GM23338 (cell line): ENCODE measurements around the gene CPEB3. TPM values are rescaled to one million over a fixed set of nuclear protein-coding genes. Genes with fewer than 3 reads are reported as not detected.

Source experiments
- ATAC-seq: fragments of 200-7000 bp; cut with Tn5 transposase; 3 replicates; pipeline ENCODE4 v1.9.1; 2020
- DNase-seq: peaks from one replicate; pipeline ENCODE4 v3.0.0-alpha.2; 2015; ENCODE audit warnings: low spot score
- H2AFZ ChIP-seq: fragments of 200-600 bp; sonication (generic); 2 replicates; pipeline ENCODE4 v1.8.0; 2016; ENCODE audit warnings: antibody characterized with exemption, mild to moderate bottlenecking, moderate library complexity
- H3F3A ChIP-seq: fragments of 200-600 bp; sonication (generic); replicated peaks from 2 replicates; pipeline ENCODE4 v1.8.0; 2017; ENCODE audit warnings: antibody characterized with exemption, mixed run types, low read depth
- H3K27ac ChIP-seq: fragments of 200-600 bp; sonication (generic); 2 replicates; pipeline ENCODE4 v1.6.1; 2016; ENCODE audit warnings: low read depth
- H3K27me3 ChIP-seq: fragments of 200-600 bp; sonication (generic); 2 replicates; pipeline ENCODE4 v1.8.0; 2016; ENCODE audit warnings: mild to moderate bottlenecking, mixed run types, moderate library complexity; ENCODE audit not compliant: insufficient read depth
- H3K36me3 ChIP-seq: fragments of 200-600 bp; sonication (generic); 2 replicates; pipeline ENCODE4 v1.8.0; 2016; ENCODE audit warnings: mild to moderate bottlenecking; ENCODE audit not compliant: insufficient read depth
- H3K4me1 ChIP-seq: fragments of 200-600 bp; sonication (generic); 2 replicates; pipeline ENCODE4 v1.8.0; 2016; ENCODE audit warnings: mild to moderate bottlenecking, moderate library complexity; ENCODE audit not compliant: insufficient read depth
- H3K4me2 ChIP-seq: fragments of 200-600 bp; sonication (generic); 2 replicates; pipeline ENCODE4 v1.7.1; 2017; ENCODE audit warnings: mixed run types
- H3K4me3 ChIP-seq: fragments of 200-600 bp; sonication (generic); 2 replicates; pipeline ENCODE4 v1.6.1; 2016; ENCODE audit warnings: mixed run types
- H3K79me2 ChIP-seq: fragments of 200-600 bp; sonication (generic); replicated peaks from 2 replicates; pipeline ENCODE4 v1.8.0; 2017; ENCODE audit warnings: mild to moderate bottlenecking; ENCODE audit not compliant: insufficient read depth
- H3K9me2 ChIP-seq: fragments of 200-600 bp; sonication (generic); 2 replicates; pipeline ENCODE4 v1.8.0; 2017; ENCODE audit not compliant: insufficient read depth
- H4K20me1 ChIP-seq: fragments of 200-600 bp; sonication (generic); replicated peaks from 2 replicates; pipeline ENCODE4 v1.8.0; 2017; ENCODE audit warnings: mild to moderate bottlenecking; ENCODE audit not compliant: insufficient read depth
- H3K27ac Mint-ChIP-seq: 2 replicates; pipeline ENCODE4 v1.8.0; 2020; ENCODE audit warnings: inconsistent platforms, mild to moderate bottlenecking, moderate library complexity, mixed read lengths
- H3K27me3 Mint-ChIP-seq: 3 replicates; pipeline ENCODE4 v1.8.0; 2022; ENCODE audit warnings: low read depth, mild to moderate bottlenecking, moderate library complexity, mixed read lengths, inconsistent platforms; ENCODE audit not compliant: insufficient read depth, poor library complexity
- H3K36me3 Mint-ChIP-seq: 3 replicates; pipeline ENCODE4 v1.8.0; 2021; ENCODE audit warnings: low read depth, mild to moderate bottlenecking, inconsistent platforms, moderate library complexity, mixed read lengths
- H3K4me1 Mint-ChIP-seq: 3 replicates; pipeline ENCODE4 v1.8.0; 2020; ENCODE audit warnings: mild to moderate bottlenecking, inconsistent platforms, mixed read lengths
- H3K4me3 Mint-ChIP-seq: 3 replicates; pipeline ENCODE4 v1.8.0; 2021; ENCODE audit warnings: moderate library complexity, mild to moderate bottlenecking, inconsistent platforms, mixed read lengths
- H3K9me3 Mint-ChIP-seq: 3 replicates; pipeline ENCODE4 v1.8.0; 2020; ENCODE audit warnings: moderate library complexity, mild to moderate bottlenecking, inconsistent platforms, mixed read lengths
- EZH2 ChIP-seq: fragments of 200-600 bp; sonication (generic); IDR thresholded peaks from one replicate; pipeline ENCODE4 v1.8.0; 2017; ENCODE audit warnings: antibody characterized with exemption, mild to moderate bottlenecking, low read depth; ENCODE audit not compliant: unreplicated experiment
- EZH2phosphoT487 ChIP-seq: fragments of 200-600 bp; sonication (generic); IDR thresholded peaks from one replicate; pipeline ENCODE4 v1.8.1; 2018; ENCODE audit warnings: antibody characterized with exemption; ENCODE audit not compliant: unreplicated experiment
- NANOG ChIP-seq: IDR thresholded peaks from 2 replicates; pipeline ENCODE4 v1.6.1; 2016; ENCODE audit warnings: antibody characterized with exemption, borderline replicate concordance
- POLR2AphosphoS5 ChIP-seq: IDR thresholded peaks from 2 replicates; pipeline ENCODE4 v1.6.1; 2016; ENCODE audit warnings: antibody characterized with exemption, low read depth
- STAT1 ChIP-seq: IDR thresholded peaks from one replicate; pipeline ENCODE4 v1.6.1; 2016; ENCODE audit warnings: antibody characterized with exemption; ENCODE audit not compliant: unreplicated experiment
- ZNF331 ChIP-seq: fragments of 250-450 bp; sonication (Bioruptor Pico); IDR thresholded peaks from 2 replicates; pipeline ENCODE4 v1.5.0; 2020; ENCODE audit warnings: low read depth, mild to moderate bottlenecking, moderate library complexity
- polyA plus RNA-seq: library from polyadenylated mRNA; unstranded; fragments of >200 nt; fragmentation: Nextera tagmentation; extraction: Ambion mirVana; gene quantifications from 2 replicates; pipeline ENCODE4 v1.2.1, GENCODE V29; 2016
- total RNA-seq: library from RNA; depleted of rRNA; stranded (reverse); fragments of >200 nt; shearing (Covaris generic); gene quantifications from 2 replicates; pipeline ENCODE4 v1.2.3, GENCODE V29; 2014
- TF ChIP-seq, protein P1 (sequence below): IDR thresholded peaks from 2 replicates; pipeline ENCODE4 v1.6.1; 2016; ENCODE audit warnings: antibody characterized with exemption
- TF ChIP-seq, protein P2 (sequence below): IDR thresholded peaks from one replicate; pipeline ENCODE4 v1.6.1; 2018; ENCODE audit warnings: antibody characterized with exemption; ENCODE audit not compliant: unreplicated experiment

The CPEB3 gene
- total and polyA plus RNA-seq, 2 experiments from 2014 or later = 0.74 to 1.9 TPM

DNA sequence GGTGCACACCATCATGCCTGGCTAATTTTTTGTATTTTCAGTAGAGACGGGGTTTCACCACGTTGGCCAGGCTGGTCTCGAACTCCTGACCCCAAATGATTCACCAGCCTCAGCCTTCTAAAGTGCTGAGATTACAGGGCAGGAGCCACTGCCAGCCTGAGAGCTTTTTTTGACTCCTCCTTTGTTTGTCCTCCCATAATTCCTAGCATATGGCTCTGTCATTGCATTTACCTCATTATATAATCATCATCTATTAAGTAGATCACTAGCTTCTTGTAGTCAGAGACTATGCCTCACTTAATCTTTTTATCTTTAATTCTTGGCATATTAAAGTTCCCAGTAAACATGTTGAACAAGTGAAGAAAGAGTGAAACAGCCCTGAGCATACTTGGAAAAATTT is 82.1 kb downstream of the CPEB3 start (continued):
- TF ChIP-seq NANOG (no peak), EZH2phosphoT487 (no peak)

DNA sequence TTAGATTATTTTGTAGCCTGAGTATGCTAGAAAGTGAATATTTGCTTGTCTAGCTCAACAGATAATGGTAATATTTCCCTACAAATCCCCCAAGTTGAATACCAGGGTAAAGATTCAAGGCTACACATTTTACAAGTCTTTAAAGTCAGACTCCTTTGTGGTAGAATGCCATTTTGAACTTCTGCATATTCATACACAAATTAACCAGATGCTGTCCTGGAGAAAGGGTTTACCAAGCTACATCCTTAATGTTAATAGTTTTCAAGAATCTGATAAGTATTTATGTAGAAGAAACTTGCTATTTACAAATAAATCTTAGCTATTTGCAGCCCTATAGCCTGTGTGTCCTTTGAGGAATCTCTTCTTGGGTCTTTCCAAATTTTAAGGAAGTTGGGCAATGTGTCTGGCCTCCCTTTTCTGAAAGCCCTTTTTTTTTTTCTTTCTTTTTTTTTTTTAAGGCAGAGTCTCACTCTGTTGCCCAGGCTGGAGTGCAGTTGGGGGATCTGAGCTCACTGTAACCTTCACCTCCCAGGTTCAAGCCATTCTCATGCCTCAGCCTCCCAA is 82.6 kb downstream of the CPEB3 start:
- Mint-ChIP-seq H3K4me3 (no peak overlapping the region), H3K9me3 (no peaks in the 10 kb centered on the region), H3K27ac (no peak overlapping the region), H3K36me3 (no peaks in the 10 kb centered on the region), H3K4me1 (no peaks in the 10 kb centered on the region), H3K27me3 (peaks cover 1% of the 10 kb centered on the region)
- H4K20me1 ChIP-seq = no peaks in the 10 kb centered on the region
- H3K36me3 ChIP-seq = no peaks in the 10 kb centered on the region
- H3K27ac ChIP-seq = no peak overlapping the region
- no peak overlapping the region for H2AFZ ChIP-seq
- H3K27me3 ChIP-seq = no peaks in the 10 kb centered on the region
- TF ChIP-seq, protein P1, sequence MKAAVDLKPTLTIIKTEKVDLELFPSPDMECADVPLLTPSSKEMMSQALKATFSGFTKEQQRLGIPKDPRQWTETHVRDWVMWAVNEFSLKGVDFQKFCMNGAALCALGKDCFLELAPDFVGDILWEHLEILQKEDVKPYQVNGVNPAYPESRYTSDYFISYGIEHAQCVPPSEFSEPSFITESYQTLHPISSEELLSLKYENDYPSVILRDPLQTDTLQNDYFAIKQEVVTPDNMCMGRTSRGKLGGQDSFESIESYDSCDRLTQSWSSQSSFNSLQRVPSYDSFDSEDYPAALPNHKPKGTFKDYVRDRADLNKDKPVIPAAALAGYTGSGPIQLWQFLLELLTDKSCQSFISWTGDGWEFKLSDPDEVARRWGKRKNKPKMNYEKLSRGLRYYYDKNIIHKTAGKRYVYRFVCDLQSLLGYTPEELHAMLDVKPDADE = no peak
- peaks cover 9% of the 10 kb centered on the region; the same call in 1 of the 2 replicates for H3K4me1 ChIP-seq
- no peak overlapping the region for H3K4me2 ChIP-seq
- DNase-seq (no peak), ATAC-seq (no peak)
- no peak overlapping the region for H3K4me3 ChIP-seq
- no peaks in the 10 kb centered on the region for H3K9me2 ChIP-seq
- H3F3A ChIP-seq = no peaks in the 10 kb centered on the region
- no peaks in the 10 kb centered on the region for H3K79me2 ChIP-seq

DNA sequence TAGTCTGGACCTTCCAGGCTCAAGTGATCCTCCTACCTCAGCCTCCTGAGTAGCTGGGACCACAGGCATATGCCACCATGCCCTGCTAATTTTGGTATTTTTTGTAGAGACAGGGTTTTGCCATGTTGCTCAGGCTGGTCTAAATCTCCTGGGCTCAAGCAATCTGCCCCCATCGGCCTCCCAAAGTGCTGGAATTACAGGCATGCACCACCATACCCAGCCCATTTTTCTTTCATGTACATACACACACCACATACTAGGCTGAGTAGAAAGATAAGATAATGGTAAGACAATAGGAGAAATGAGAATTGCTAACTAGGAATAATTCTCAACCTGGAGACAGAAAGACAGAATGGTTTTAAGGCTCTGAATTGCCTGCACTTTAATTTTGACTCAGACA is 83.8 kb downstream of the CPEB3 start:
- Mint-ChIP-seq H3K4me1 (no peaks in the 10 kb centered on the region), H3K9me3 (no peaks in the 10 kb centered on the region), H3K36me3 (no peaks in the 10 kb centered on the region), H3K27ac (no peak overlapping the region; the same call in 1 of the 2 replicates), H3K27me3 (peaks cover 1% of the 10 kb centered on the region), H3K4me3 (no peak overlapping the region)
- ATAC-seq (no peak), DNase-seq (no peak)
- Histone ChIP-seq H3K4me2 (no peak overlapping the region), H3K36me3 (no peaks in the 10 kb centered on the region), H3K9me2 (no peaks in the 10 kb centered on the region), H4K20me1 (no peaks in the 10 kb centered on the region), H3F3A (no peaks in the 10 kb centered on the region), H3K27me3 (no peaks in the 10 kb centered on the region), H2AFZ (no peak overlapping the region), H3K4me1 (peaks cover 9% of the 10 kb centered on the region; the same call in 1 of the 2 replicates), H3K27ac (no peak overlapping the region), H3K4me3 (no peak overlapping the region), H3K79me2 (no peaks in the 10 kb centered on the region)
- TF ChIP-seq NANOG (no peak), EZH2 (no peak), STAT1 (no peak), POLR2AphosphoS5 (no peak), ZNF331 (CRISPR knock-in tag) (no peak)
- TF ChIP-seq, protein P2, sequence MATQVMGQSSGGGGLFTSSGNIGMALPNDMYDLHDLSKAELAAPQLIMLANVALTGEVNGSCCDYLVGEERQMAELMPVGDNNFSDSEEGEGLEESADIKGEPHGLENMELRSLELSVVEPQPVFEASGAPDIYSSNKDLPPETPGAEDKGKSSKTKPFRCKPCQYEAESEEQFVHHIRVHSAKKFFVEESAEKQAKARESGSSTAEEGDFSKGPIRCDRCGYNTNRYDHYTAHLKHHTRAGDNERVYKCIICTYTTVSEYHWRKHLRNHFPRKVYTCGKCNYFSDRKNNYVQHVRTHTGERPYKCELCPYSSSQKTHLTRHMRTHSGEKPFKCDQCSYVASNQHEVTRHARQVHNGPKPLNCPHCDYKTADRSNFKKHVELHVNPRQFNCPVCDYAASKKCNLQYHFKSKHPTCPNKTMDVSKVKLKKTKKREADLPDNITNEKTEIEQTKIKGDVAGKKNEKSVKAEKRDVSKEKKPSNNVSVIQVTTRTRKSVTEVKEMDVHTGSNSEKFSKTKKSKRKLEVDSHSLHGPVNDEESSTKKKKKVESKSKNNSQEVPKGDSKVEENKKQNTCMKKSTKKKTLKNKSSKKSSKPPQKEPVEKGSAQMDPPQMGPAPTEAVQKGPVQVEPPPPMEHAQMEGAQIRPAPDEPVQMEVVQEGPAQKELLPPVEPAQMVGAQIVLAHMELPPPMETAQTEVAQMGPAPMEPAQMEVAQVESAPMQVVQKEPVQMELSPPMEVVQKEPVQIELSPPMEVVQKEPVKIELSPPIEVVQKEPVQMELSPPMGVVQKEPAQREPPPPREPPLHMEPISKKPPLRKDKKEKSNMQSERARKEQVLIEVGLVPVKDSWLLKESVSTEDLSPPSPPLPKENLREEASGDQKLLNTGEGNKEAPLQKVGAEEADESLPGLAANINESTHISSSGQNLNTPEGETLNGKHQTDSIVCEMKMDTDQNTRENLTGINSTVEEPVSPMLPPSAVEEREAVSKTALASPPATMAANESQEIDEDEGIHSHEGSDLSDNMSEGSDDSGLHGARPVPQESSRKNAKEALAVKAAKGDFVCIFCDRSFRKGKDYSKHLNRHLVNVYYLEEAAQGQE = no peak
